Measurements from ENCODE around the gene SETD5. TPM values are rescaled to one million over a fixed set of nuclear protein-coding genes. Genes with fewer than 3 reads are reported as not detected.

Gene SETD5
- total RNA-seq, 2 donors from 2014 or later, result 261 to 289 TPM

DNA sequence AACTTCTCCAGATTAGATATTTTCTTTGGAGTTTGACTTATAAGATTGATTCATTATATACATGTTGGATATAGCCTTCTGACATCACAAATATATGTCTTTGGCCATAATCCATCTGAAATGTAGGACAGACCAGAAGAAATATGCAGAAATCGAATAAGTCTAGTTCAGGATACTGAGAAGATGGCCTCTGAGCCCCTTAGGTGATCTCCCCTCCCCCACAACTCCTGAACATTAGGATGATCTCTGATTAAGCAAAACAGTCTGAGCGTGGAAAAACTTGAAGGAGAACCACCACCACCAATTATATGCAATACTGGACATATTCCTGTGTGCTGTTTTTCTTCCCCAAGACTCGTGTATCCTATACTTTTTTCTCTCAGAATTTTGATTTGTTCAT, 3.2 kb downstream of the SETD5 start:
- H3K4me1 Mint-ChIP-seq, result peaks cover 58% of the 10 kb centered on the region
- WGBS, 2 experiments (ENCODE audit: insufficient coverage in 1 of 2, insufficient read length in 1 of 2), result 46 to 51% methylated on average over 3 of the region's 3 CpGs
- peak overlapping the region; percentile 82 for H3K27ac Mint-ChIP-seq
- peaks cover 7% of the 10 kb centered on the region for H3K36me3 Mint-ChIP-seq (ENCODE audit: low read depth)
- no peak for TF ChIP-seq CTCF (conservative IDR thresholded peaks at IDR 0.05)
- Histone ChIP-seq H3K27me3 (ENCODE audit: control insufficient read depth, insufficient read depth, low read length, poor library complexity, severe bottlenecking) (no peaks in the 10 kb centered on the region), H3K36me3 (ENCODE audit: control insufficient read depth, insufficient read depth, low read length) (peaks cover under 1% of the 10 kb centered on the region), H3K27ac (ENCODE audit: low read depth, low read length) (peak overlapping the region; percentile 30), H3K4me1 (ENCODE audit: control insufficient read depth, insufficient read depth, low read length) (peaks cover 6% of the 10 kb centered on the region), H3K9me3 (ENCODE audit: control insufficient read depth, low read length) (no peaks in the 10 kb centered on the region), H3K9ac (ENCODE audit: extremely low read depth, low read length, poor library complexity, severe bottlenecking) (peak overlapping the region; percentile 98), H3K4me3 (ENCODE audit: low read length) (peak overlapping the region; percentile 88)
- DNase-seq, result no peak
- H3K4me3 Mint-ChIP-seq, result peak overlapping the region; percentile 97
- H3K27me3 Mint-ChIP-seq (ENCODE audit: insufficient read depth), result no peaks in the 10 kb centered on the region
- H3K9me3 Mint-ChIP-seq, result no peaks in the 10 kb centered on the region

DNA sequence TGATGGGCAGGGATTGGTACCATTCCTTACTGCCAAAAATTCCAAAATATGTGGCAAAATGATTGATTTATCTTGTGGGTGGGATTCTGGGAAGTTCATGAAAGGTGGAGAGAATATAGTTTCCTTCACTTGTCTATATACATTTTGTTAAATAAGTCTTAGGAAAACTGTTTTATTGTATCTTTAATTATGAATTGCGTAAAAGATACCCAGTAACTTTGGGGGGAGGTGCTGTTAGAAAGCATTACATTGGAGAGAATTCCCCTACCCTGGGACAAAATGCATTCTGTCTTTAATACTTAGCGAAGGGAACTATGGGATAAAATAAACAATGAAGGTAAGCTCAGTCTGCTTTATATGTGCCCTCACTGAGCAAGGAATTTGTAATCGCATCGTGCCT, 4.6 kb downstream of the SETD5 start:
- no peaks in the 10 kb centered on the region for H3K9me3 ChIP-seq (ENCODE audit: control insufficient read depth, low read length)
- WGBS, 2 experiments (ENCODE audit: insufficient coverage in 1 of 2, insufficient read length in 1 of 2), result 37 to 42% methylated on average over 3 to 4 of the region's 4 CpGs
- peak overlapping the region; percentile 88 for H3K4me3 ChIP-seq (ENCODE audit: low read length)
- TF ChIP-seq CTCF (conservative IDR thresholded peaks at IDR 0.05), result no peak
- peak overlapping the region; percentile 93 for H3K27ac Mint-ChIP-seq
- H3K27ac ChIP-seq (ENCODE audit: low read depth, low read length), result peak overlapping the region; percentile 91
- no peaks in the 10 kb centered on the region for H3K36me3 ChIP-seq (ENCODE audit: control insufficient read depth, insufficient read depth, low read length)
- H3K9me3 Mint-ChIP-seq, result no peaks in the 10 kb centered on the region
- H3K4me1 ChIP-seq (ENCODE audit: control insufficient read depth, insufficient read depth, low read length), result peaks cover 6% of the 10 kb centered on the region
- peak overlapping the region; percentile 97 for H3K4me3 Mint-ChIP-seq
- DNase-seq, result no peak
- no peaks in the 10 kb centered on the region for H3K27me3 Mint-ChIP-seq (ENCODE audit: insufficient read depth)
- H3K27me3 ChIP-seq (ENCODE audit: control insufficient read depth, insufficient read depth, low read length, poor library complexity, severe bottlenecking), result no peaks in the 10 kb centered on the region
- H3K4me1 Mint-ChIP-seq, result peaks cover 58% of the 10 kb centered on the region
- peaks cover 2% of the 10 kb centered on the region for H3K36me3 Mint-ChIP-seq (ENCODE audit: low read depth)
- peak overlapping the region; percentile 98 for H3K9ac ChIP-seq (ENCODE audit: extremely low read depth, low read length, poor library complexity, severe bottlenecking)

GRCh38 chr3:9402410-9403228, 5.2 kb downstream of the SETD5 start:
- DNase-seq, result peak; percentile 96
- H3K4me1 Mint-ChIP-seq, result peaks cover 58% of the 10 kb centered on the region
- WGBS, 2 experiments (ENCODE audit: insufficient coverage in 1 of 2, insufficient read length in 1 of 2), result 7% methylated on average over 3 of the region's 3 CpGs; no CpG with 5 or more reads in 1 of the 2 experiments
- Histone ChIP-seq H3K4me3 (ENCODE audit: low read length) (peak overlapping the region; percentile 88), H3K27ac (ENCODE audit: low read depth, low read length) (peak overlapping the region; percentile 91), H3K27me3 (ENCODE audit: control insufficient read depth, insufficient read depth, low read length, poor library complexity, severe bottlenecking) (no peaks in the 10 kb centered on the region), H3K36me3 (ENCODE audit: control insufficient read depth, insufficient read depth, low read length) (no peaks in the 10 kb centered on the region), H3K9ac (ENCODE audit: extremely low read depth, low read length, poor library complexity, severe bottlenecking) (peak overlapping the region; percentile 42), H3K4me1 (ENCODE audit: control insufficient read depth, insufficient read depth, low read length) (peaks cover 6% of the 10 kb centered on the region), H3K9me3 (ENCODE audit: control insufficient read depth, low read length) (no peaks in the 10 kb centered on the region)
- no peaks in the 10 kb centered on the region for H3K9me3 Mint-ChIP-seq
- H3K27me3 Mint-ChIP-seq (ENCODE audit: insufficient read depth), result no peaks in the 10 kb centered on the region
- peaks cover 2% of the 10 kb centered on the region for H3K36me3 Mint-ChIP-seq (ENCODE audit: low read depth)
- peak overlapping the region; percentile 97 for H3K4me3 Mint-ChIP-seq
- H3K27ac Mint-ChIP-seq, result peak overlapping the region; percentile 93
- TF ChIP-seq CTCF (conservative IDR thresholded peaks at IDR 0.05), result no peak

Measured in endodermal cell (in vitro differentiated cells).